ENCODE results near the gene PON1. TPM values are rescaled to one million over a fixed set of nuclear protein-coding genes. Genes with fewer than 3 reads are reported as not detected.

PON1 gene
- total RNA-seq, 4 donors from 2014 or later: 0.34 TPM; not detected in 3

- TF ChIP-seq CTCF (IDR thresholded peaks at IDR 0.05; ENCODE audit: low read depth): no peak
Observed at GRCh38 chr7:95342029-95342428, 17.7 kb upstream of the PON1 start.

DNA sequence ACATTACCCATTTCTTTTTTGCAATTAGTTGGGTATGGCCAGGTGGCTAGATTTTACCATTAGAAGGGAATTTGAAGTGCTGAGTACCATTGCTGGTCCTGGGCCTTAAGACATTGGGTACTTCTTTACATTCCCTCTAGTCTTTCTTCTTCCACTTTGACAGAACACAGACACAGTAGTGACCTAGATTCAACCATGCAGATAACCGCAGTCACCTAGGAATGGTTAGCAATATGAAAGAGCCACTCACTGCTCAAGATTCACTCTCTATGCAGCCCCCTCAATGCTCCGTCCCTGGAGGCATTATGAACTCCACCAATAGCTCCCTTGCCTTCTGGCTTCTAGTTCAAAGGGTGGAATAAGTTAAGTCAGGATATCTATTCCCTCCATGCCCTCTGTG lies 16.2 kb upstream of the PON1 start:
- TF ChIP-seq CTCF (IDR thresholded peaks at IDR 0.05; ENCODE audit: low read depth): no peak

DNA sequence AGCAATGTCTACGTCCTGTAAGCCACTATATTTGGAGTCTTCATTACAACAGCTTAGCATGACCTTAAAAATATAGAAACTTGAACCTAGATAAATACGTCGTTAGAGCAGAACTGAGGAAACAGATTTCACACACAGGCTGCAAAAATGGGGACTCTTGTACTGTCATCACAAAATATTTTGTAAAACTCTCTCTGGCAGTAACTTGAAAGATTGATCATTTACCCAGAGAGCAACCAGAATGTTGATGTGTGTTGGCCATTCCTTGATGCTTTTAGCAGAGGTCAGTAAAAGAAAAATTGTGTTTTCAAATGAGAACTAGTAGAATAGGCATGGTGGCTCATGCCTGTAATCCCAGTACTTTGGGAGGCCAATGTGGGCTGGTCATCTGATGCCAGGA lies 14.5 kb upstream of the PON1 start:
- TF ChIP-seq CTCF (IDR thresholded peaks at IDR 0.05; ENCODE audit: low read depth): no peak

DNA sequence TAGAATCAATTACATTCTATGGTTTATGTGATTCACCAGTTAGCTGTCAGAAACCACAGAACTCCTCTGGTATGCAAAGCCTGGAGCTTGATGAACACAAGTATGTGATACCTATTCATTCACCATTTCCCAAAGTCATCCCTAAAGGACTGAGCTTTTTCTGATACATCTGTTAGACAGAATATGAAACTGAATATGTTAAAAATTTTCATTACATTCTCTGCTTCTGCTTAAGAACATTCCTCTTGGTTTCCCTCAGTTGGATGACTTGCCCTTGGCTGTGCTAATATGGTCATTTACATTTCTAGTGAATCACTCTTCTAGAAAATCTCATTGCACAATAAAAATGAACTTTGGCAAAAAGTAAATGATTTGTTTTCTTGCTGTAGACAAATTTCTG lies 10.8 kb upstream of the PON1 start:
- no peak for TF ChIP-seq CTCF (IDR thresholded peaks at IDR 0.05; ENCODE audit: low read depth)

- TF ChIP-seq CTCF (IDR thresholded peaks at IDR 0.05; ENCODE audit: low read depth): no peak
Observed at GRCh38 chr7:95334447-95334846, 10.1 kb upstream of the PON1 start.

GRCh38 chr7:95330961-95331337 lies 6.6 kb upstream of the PON1 start:
- TF ChIP-seq CTCF (IDR thresholded peaks at IDR 0.05; ENCODE audit: low read depth): no peak

DNA sequence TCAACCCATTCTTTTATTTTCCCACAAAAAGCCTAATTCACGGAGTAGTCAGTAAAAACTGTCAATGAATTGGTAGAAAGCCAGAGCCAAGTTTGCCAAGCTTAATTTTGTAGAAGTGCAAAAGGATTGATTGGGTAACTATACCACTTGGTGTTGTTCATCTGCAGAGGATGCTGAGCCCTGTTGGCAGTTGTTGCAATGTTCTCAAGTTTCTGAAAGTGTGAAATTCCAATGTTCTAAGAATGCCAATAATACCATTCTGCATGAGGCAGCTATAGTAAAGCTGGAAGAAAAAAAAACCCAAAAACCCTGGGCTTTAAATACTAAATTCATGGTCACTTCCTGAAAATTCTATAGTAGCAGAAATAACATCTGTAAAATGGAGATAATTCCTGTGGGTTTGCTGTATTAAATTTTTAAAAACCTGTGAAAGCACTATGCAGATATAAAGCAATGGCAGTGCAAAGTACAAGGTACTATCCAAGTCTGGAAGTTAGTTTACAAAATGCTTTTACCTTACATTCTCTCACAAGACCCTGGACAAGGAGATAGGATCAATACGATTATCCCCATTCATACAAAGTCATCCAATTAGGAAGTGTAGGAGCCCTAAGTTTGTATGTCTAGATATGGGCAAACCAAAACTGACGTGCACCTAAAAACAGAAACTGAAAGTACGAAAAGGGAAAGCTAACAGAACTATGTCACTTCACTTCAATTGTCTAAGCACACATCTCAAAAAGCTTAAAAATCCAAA lies 6.0 kb upstream of the PON1 start:
- TF ChIP-seq CTCF (IDR thresholded peaks at IDR 0.05; ENCODE audit: low read depth): no peak

Data from subcutaneous adipose tissue (tissue), 4 donors.